ENCODE measurements around the gene HERC2.

HERC2 gene

DNA sequence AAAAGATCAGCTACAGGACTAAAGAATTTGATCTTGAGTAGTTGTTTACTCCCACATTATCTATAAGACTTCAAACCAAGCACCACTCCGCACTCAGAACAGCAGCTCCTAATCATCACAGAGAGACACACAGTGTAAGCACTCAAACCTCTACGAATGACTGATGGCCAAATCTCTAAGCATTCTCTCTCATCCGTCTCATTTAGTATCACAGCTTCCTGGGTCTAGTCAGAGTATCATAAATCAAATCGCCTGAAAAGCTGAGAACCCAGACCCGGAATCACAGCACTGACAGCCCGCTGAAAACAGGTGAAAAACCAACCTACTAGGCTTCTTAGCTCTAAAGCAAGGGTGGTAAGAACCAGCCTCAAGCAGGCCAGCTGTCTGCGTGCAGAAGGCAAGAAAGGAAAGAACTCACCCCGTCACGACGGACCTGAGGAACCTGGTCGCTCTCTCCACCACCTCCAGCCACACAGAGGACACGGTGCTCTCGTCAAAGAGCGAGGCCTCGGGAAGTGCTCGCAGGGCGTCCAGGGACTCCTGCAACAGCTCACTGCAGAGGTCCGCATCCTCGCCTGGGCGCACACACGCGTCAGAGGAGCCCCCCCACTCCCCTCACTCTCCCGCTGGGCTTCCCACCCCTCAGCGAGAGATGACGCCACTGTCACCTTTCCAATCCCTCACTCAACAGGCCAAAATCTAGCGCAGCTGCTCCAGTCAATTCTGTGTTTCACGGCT lies 47.9 kb downstream of the HERC2 start:
- H3K4me3 ChIP-seq (ENCODE audit: low read depth, low read length, poor library complexity, severe bottlenecking): no peak overlapping the region
- H3F3A ChIP-seq (ENCODE audit: insufficient read depth, low read length): peaks cover 6% of the 10 kb centered on the region; the same call in 1 of the 2 replicates
- peaks cover 38% of the 10 kb centered on the region for H3K36me3 ChIP-seq (ENCODE audit: insufficient read depth, low read length)
- H3K4me2 ChIP-seq (ENCODE audit: low read length): no peak overlapping the region
- peaks cover 44% of the 10 kb centered on the region for H3K4me1 ChIP-seq (ENCODE audit: insufficient read depth, low read length, severe bottlenecking)
- H3K9ac ChIP-seq (ENCODE audit: low read length): no peak overlapping the region
- no peaks in the 10 kb centered on the region for H4K20me1 ChIP-seq (ENCODE audit: insufficient read depth, low read length)
- no peaks in the 10 kb centered on the region for H3K27me3 ChIP-seq (ENCODE audit: insufficient read depth, low read length)
- H2AFZ ChIP-seq (ENCODE audit: low read length): no peak overlapping the region
- peak overlapping the region; percentile 92 for H3K27ac ChIP-seq (ENCODE audit: low read depth, low read length, poor library complexity, severe bottlenecking)
- TF ChIP-seq CTCF (IDR thresholded peaks at IDR 0.05; ENCODE audit: low read length): no peak
- 0 out of 2 replicates have a peak, but pooled peaks cover 5% of the 10 kb centered on the region for H3K79me2 ChIP-seq (ENCODE audit: insufficient read depth, low read length)
- no peaks in the 10 kb centered on the region for H3K9me2 ChIP-seq (ENCODE audit: low read depth, low read length)
- no peaks in the 10 kb centered on the region for H3K9me3 ChIP-seq (ENCODE audit: low read length)

- Histone ChIP-seq H3K36me3 (ENCODE audit: insufficient read depth, low read length) (peaks cover 38% of the 10 kb centered on the region), H3K9me2 (ENCODE audit: low read depth, low read length) (no peaks in the 10 kb centered on the region), H4K20me1 (ENCODE audit: insufficient read depth, low read length) (no peaks in the 10 kb centered on the region), H2AFZ (ENCODE audit: low read length) (no peak overlapping the region), H3K27me3 (ENCODE audit: insufficient read depth, low read length) (no peaks in the 10 kb centered on the region), H3K79me2 (ENCODE audit: insufficient read depth, low read length) (0 out of 2 replicates have a peak, but pooled peaks cover 5% of the 10 kb centered on the region), H3F3A (ENCODE audit: insufficient read depth, low read length) (peaks cover 6% of the 10 kb centered on the region; the same call in 1 of the 2 replicates), H3K4me2 (ENCODE audit: low read length) (no peak overlapping the region), H3K9me3 (ENCODE audit: low read length) (no peaks in the 10 kb centered on the region), H3K27ac (ENCODE audit: low read depth, low read length, poor library complexity, severe bottlenecking) (peak overlapping the region; percentile 92), H3K4me3 (ENCODE audit: low read depth, low read length, poor library complexity, severe bottlenecking) (no peak overlapping the region), H3K9ac (ENCODE audit: low read length) (no peak overlapping the region), H3K4me1 (ENCODE audit: insufficient read depth, low read length, severe bottlenecking) (peaks cover 50% of the 10 kb centered on the region)
- TF ChIP-seq EZH2 (IDR thresholded peaks at IDR 0.05; ENCODE audit: borderline replicate concordance, low read length): no peak
- no peak for TF ChIP-seq CTCF (IDR thresholded peaks at IDR 0.05; ENCODE audit: low read length)
These were observed 48.5 kb downstream of the HERC2 start for GRCh38 chr15:28273468-28273867.

- 0 out of 2 replicates have a peak, but pooled peaks cover 5% of the 10 kb centered on the region for H3K79me2 ChIP-seq (ENCODE audit: insufficient read depth, low read length)
- no peaks in the 10 kb centered on the region for H3K9me2 ChIP-seq (ENCODE audit: low read depth, low read length)
- H3F3A ChIP-seq (ENCODE audit: insufficient read depth, low read length): peaks cover 6% of the 10 kb centered on the region; the same call in 1 of the 2 replicates
- peaks cover 50% of the 10 kb centered on the region for H3K4me1 ChIP-seq (ENCODE audit: insufficient read depth, low read length, severe bottlenecking)
- H4K20me1 ChIP-seq (ENCODE audit: insufficient read depth, low read length): no peaks in the 10 kb centered on the region
- H3K9ac ChIP-seq (ENCODE audit: low read length): peak overlapping the region; percentile 30; the same call in 1 of the 2 replicates
- no peak overlapping the region for H2AFZ ChIP-seq (ENCODE audit: low read length)
- TF ChIP-seq CTCF (IDR thresholded peaks at IDR 0.05; ENCODE audit: low read length): no peak
- H3K4me3 ChIP-seq (ENCODE audit: low read depth, low read length, poor library complexity, severe bottlenecking): peak overlapping the region; percentile 32
- H3K27me3 ChIP-seq (ENCODE audit: insufficient read depth, low read length): no peaks in the 10 kb centered on the region
- no peaks in the 10 kb centered on the region for H3K9me3 ChIP-seq (ENCODE audit: low read length)
- peak overlapping the region; percentile 49 for H3K4me2 ChIP-seq (ENCODE audit: low read length)
- peak overlapping the region; percentile 92 for H3K27ac ChIP-seq (ENCODE audit: low read depth, low read length, poor library complexity, severe bottlenecking)
- peaks cover 45% of the 10 kb centered on the region for H3K36me3 ChIP-seq (ENCODE audit: insufficient read depth, low read length)
These were observed 49.4 kb downstream of the HERC2 start for GRCh38 chr15:28272587-28272986.

All from OCI-LY1 (cell line).